ENCODE results near the gene WLS.

DNA sequence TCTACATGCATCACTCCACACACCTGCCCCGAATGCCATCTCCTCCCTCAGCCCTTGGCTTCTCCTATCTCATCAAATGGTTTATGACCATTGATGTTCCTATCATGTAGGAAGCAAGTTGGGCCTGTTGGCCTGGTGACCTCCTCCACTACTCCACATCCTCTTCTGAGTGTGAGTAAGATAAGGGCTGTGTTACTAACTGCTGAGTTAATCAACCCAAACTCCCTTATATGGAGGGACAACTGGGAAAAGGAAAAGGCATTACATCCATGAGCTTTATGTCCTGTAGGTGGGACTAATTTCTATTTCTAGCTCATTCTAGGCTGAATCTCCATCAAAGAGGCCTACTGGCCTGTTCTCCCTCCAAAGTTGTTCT, 57.6 kb downstream of the WLS start:
- TF ChIP-seq, protein P1, sequence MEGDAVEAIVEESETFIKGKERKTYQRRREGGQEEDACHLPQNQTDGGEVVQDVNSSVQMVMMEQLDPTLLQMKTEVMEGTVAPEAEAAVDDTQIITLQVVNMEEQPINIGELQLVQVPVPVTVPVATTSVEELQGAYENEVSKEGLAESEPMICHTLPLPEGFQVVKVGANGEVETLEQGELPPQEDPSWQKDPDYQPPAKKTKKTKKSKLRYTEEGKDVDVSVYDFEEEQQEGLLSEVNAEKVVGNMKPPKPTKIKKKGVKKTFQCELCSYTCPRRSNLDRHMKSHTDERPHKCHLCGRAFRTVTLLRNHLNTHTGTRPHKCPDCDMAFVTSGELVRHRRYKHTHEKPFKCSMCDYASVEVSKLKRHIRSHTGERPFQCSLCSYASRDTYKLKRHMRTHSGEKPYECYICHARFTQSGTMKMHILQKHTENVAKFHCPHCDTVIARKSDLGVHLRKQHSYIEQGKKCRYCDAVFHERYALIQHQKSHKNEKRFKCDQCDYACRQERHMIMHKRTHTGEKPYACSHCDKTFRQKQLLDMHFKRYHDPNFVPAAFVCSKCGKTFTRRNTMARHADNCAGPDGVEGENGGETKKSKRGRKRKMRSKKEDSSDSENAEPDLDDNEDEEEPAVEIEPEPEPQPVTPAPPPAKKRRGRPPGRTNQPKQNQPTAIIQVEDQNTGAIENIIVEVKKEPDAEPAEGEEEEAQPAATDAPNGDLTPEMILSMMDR (IDR thresholded peaks at IDR 0.05; ENCODE audit: poor library complexity, severe bottlenecking): no peak
- TF ChIP-seq EZH2 (IDR thresholded peaks at IDR 0.05; ENCODE audit: borderline replicate concordance, insufficient read depth, low read length, poor library complexity, severe bottlenecking): no peak
- TF ChIP-seq EP300 (conservative IDR thresholded peaks at IDR 0.05; ENCODE audit: poor library complexity, severe bottlenecking): no peak
- TF ChIP-seq, protein P2, sequence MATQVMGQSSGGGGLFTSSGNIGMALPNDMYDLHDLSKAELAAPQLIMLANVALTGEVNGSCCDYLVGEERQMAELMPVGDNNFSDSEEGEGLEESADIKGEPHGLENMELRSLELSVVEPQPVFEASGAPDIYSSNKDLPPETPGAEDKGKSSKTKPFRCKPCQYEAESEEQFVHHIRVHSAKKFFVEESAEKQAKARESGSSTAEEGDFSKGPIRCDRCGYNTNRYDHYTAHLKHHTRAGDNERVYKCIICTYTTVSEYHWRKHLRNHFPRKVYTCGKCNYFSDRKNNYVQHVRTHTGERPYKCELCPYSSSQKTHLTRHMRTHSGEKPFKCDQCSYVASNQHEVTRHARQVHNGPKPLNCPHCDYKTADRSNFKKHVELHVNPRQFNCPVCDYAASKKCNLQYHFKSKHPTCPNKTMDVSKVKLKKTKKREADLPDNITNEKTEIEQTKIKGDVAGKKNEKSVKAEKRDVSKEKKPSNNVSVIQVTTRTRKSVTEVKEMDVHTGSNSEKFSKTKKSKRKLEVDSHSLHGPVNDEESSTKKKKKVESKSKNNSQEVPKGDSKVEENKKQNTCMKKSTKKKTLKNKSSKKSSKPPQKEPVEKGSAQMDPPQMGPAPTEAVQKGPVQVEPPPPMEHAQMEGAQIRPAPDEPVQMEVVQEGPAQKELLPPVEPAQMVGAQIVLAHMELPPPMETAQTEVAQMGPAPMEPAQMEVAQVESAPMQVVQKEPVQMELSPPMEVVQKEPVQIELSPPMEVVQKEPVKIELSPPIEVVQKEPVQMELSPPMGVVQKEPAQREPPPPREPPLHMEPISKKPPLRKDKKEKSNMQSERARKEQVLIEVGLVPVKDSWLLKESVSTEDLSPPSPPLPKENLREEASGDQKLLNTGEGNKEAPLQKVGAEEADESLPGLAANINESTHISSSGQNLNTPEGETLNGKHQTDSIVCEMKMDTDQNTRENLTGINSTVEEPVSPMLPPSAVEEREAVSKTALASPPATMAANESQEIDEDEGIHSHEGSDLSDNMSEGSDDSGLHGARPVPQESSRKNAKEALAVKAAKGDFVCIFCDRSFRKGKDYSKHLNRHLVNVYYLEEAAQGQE (IDR thresholded peaks at IDR 0.05; ENCODE audit: borderline replicate concordance): no peak
- no peak for TF ChIP-seq TAF1 (IDR thresholded peaks at IDR 0.05; ENCODE audit: low read depth)

Measured in neural cell (in vitro differentiated cells).